ENCODE measurements around the gene GULP1. TPM values are rescaled to one million over a fixed set of nuclear protein-coding genes. Genes with fewer than 3 reads are reported as not detected.

GULP1 gene
- total and polyA plus RNA-seq, 2 donors (not counting 1 experiment from before 2014, with no cell fraction given) = 43.5 to 82.4 TPM

GRCh38 chr2:188314314-188315054 is 22.8 kb downstream of the GULP1 start:
- DNase-seq (ENCODE audit: low read depth in 2 of 2) = peak in 1 of 2 donors; percentile 88
- H3K4me3 ChIP-seq (replicated peaks in 1 of 4; ENCODE audit: control extremely low read depth in 1 of 4, insufficient read depth in 1 of 4, low read depth in 3 of 4, low read length in 4 of 4) = no peak overlapping the region
- H3K9ac ChIP-seq (ENCODE audit: insufficient read depth, low read length) = no peak overlapping the region
- peaks cover 15% of the 10 kb centered on the region for H3K79me2 ChIP-seq (ENCODE audit: control insufficient read depth, insufficient read depth, low read length)
- no peak overlapping the region for H3K4me2 ChIP-seq (ENCODE audit: extremely low read depth, insufficient read depth, low read length)
- TF ChIP-seq CTCF (conservative IDR thresholded peaks at IDR 0.05 in 1 of 2, IDR thresholded peaks at IDR 0.05 in 1 of 2; ENCODE audit: low read depth in 1 of 2, low read length in 2 of 2) (no peak), EZH2 (IDR thresholded peaks at IDR 0.05; ENCODE audit: low read length, missing control alignments) (no peak)
- H2AFZ ChIP-seq (ENCODE audit: low read length) = no peak overlapping the region
- H3K9me3 ChIP-seq (ENCODE audit: control insufficient read depth, insufficient read depth, low read depth, low read length) = no peaks in the 10 kb centered on the region
- no peaks in the 10 kb centered on the region for H3K4me1 ChIP-seq (ENCODE audit: control insufficient read depth, extremely low read depth, insufficient read depth, low read length)
- H3K27me3 ChIP-seq (ENCODE audit: control insufficient read depth, insufficient read depth, low read length) = no peaks in the 10 kb centered on the region
- H4K20me1 ChIP-seq (ENCODE audit: control insufficient read depth, extremely low read depth, insufficient read depth, low read length) = no peaks in the 10 kb centered on the region
- no peaks in the 10 kb centered on the region for H3K36me3 ChIP-seq (ENCODE audit: control insufficient read depth, insufficient read depth, low read length)
- H3K27ac ChIP-seq (ENCODE audit: insufficient read depth, low read length) = no peak overlapping the region

- Histone ChIP-seq H2AFZ (ENCODE audit: low read length) (no peak overlapping the region), H3K27ac (ENCODE audit: insufficient read depth, low read length) (no peak overlapping the region), H3K36me3 (ENCODE audit: control insufficient read depth, insufficient read depth, low read length) (no peaks in the 10 kb centered on the region), H3K4me3 (replicated peaks in 1 of 4; ENCODE audit: control extremely low read depth in 1 of 4, insufficient read depth in 1 of 4, low read depth in 3 of 4, low read length in 4 of 4) (no peak overlapping the region), H3K4me1 (ENCODE audit: control insufficient read depth, extremely low read depth, insufficient read depth, low read length) (no peaks in the 10 kb centered on the region), H4K20me1 (ENCODE audit: control insufficient read depth, extremely low read depth, insufficient read depth, low read length) (no peaks in the 10 kb centered on the region), H3K9me3 (ENCODE audit: control insufficient read depth, insufficient read depth, low read depth, low read length) (no peaks in the 10 kb centered on the region), H3K79me2 (ENCODE audit: control insufficient read depth, insufficient read depth, low read length) (peaks cover 17% of the 10 kb centered on the region), H3K9ac (ENCODE audit: insufficient read depth, low read length) (no peak overlapping the region), H3K27me3 (ENCODE audit: control insufficient read depth, insufficient read depth, low read length) (no peaks in the 10 kb centered on the region), H3K4me2 (ENCODE audit: extremely low read depth, insufficient read depth, low read length) (no peak overlapping the region)
- TF ChIP-seq EZH2 (IDR thresholded peaks at IDR 0.05; ENCODE audit: low read length, missing control alignments) = no peak
- TF ChIP-seq CTCF (conservative IDR thresholded peaks at IDR 0.05 in 1 of 2, IDR thresholded peaks at IDR 0.05 in 1 of 2; ENCODE audit: low read depth in 1 of 2, low read length in 2 of 2) = no peak
- DNase-seq (ENCODE audit: low read depth in 2 of 2) = no peak
Observed at GRCh38 chr2:188315750-188316149, 24.1 kb downstream of the GULP1 start.

DNA sequence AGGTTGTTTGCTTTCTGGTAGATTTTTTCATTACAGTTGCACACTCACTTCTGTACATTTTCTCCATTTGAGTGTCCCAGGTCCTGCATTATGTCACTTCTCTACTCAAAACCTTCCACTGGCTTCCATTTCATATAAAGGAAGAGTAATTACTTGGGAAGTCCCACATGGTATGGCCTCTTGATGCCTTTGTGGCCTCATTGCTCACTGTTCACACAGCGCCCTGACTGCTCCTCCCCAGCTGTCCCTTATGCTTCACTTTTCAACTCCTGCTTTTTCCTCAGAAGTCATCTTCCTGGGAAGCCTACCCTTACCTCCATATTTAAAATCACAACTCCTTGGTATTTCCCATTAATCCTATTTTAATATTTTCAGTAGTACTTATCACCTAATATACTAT is 24.7 kb downstream of the GULP1 start:
- Histone ChIP-seq H3K9me3 (ENCODE audit: control insufficient read depth, insufficient read depth, low read depth, low read length) (no peaks in the 10 kb centered on the region), H3K4me1 (ENCODE audit: control insufficient read depth, extremely low read depth, insufficient read depth, low read length) (no peaks in the 10 kb centered on the region), H3K4me3 (replicated peaks in 1 of 4; ENCODE audit: control extremely low read depth in 1 of 4, insufficient read depth in 1 of 4, low read depth in 3 of 4, low read length in 4 of 4) (no peak overlapping the region), H3K27ac (ENCODE audit: insufficient read depth, low read length) (no peak overlapping the region), H2AFZ (ENCODE audit: low read length) (no peak overlapping the region), H3K36me3 (ENCODE audit: control insufficient read depth, insufficient read depth, low read length) (no peaks in the 10 kb centered on the region), H3K27me3 (ENCODE audit: control insufficient read depth, insufficient read depth, low read length) (no peaks in the 10 kb centered on the region), H3K79me2 (ENCODE audit: control insufficient read depth, insufficient read depth, low read length) (peaks cover 15% of the 10 kb centered on the region), H4K20me1 (ENCODE audit: control insufficient read depth, extremely low read depth, insufficient read depth, low read length) (no peaks in the 10 kb centered on the region), H3K4me2 (ENCODE audit: extremely low read depth, insufficient read depth, low read length) (no peak overlapping the region), H3K9ac (ENCODE audit: insufficient read depth, low read length) (no peak overlapping the region)
- TF ChIP-seq CTCF (conservative IDR thresholded peaks at IDR 0.05 in 1 of 2, IDR thresholded peaks at IDR 0.05 in 1 of 2; ENCODE audit: low read depth in 1 of 2, low read length in 2 of 2) (no peak), EZH2 (IDR thresholded peaks at IDR 0.05; ENCODE audit: low read length, missing control alignments) (no peak)
- no peak for DNase-seq (ENCODE audit: low read depth in 2 of 2)
